Vagina (tissue), 2 donors: Measurements from ENCODE around the gene SPIRE2.

Source experiments
- CTCF ChIP-seq, 3 experiments: fragments of 450-650 bp in 2 of 3; fragments of 200-600 bp in 1 of 3; sonication (generic) in 1 of 3; IDR thresholded peaks; one replicate each; pipeline ENCODE4 v1.5.1; 2017 to 2019; ENCODE audit warnings: antibody characterized with exemption in 3 of 3, mild to moderate bottlenecking in 2 of 3, moderate library complexity in 2 of 3
- POLR2A ChIP-seq, 2 donors: fragments of 450-650 bp; IDR thresholded peaks; one replicate each; pipeline ENCODE4 v1.6.1; 2017; ENCODE audit warnings: antibody characterized with exemption in 2 of 2, mild to moderate bottlenecking in 2 of 2, moderate library complexity in 2 of 2

GRCh38 chr16:89827383-89828198 lies 684 bp upstream of the SPIRE2 start:
- TF ChIP-seq CTCF (IDR thresholded peaks at IDR 0.05) = no peak
- no peak for TF ChIP-seq POLR2A (IDR thresholded peaks at IDR 0.05)
